Frontal cortex (tissue), 4 donors: ENCODE results near the gene DAGLB. TPM values are rescaled to one million over a fixed set of nuclear protein-coding genes. Genes with fewer than 3 reads are reported as not detected.

Experiments used
- DNase-seq, 2 donors: peaks; one replicate each; pipeline ENCODE4 v3.0.0; 2012; ENCODE audit warnings: low spot score in 2 of 2
- FAIRE-seq: peaks from 2 replicates; lab custom pipeline; 2012; peaks lifted over from hg19 to GRCh38; lab: Jason Lieb, UNC
- total RNA-seq: library from RNA; depleted of rRNA; stranded (reverse); fragments of >200 nt; gene quantifications from one replicate; pipeline ENCODE4 v1.2.3, GENCODE V29; 2014
- donor health status: control.
- donor health status: control.
- donor health status: control.

DAGLB gene
- total RNA-seq, 1 donor from 2014 or later, result 25.7 TPM

DNA sequence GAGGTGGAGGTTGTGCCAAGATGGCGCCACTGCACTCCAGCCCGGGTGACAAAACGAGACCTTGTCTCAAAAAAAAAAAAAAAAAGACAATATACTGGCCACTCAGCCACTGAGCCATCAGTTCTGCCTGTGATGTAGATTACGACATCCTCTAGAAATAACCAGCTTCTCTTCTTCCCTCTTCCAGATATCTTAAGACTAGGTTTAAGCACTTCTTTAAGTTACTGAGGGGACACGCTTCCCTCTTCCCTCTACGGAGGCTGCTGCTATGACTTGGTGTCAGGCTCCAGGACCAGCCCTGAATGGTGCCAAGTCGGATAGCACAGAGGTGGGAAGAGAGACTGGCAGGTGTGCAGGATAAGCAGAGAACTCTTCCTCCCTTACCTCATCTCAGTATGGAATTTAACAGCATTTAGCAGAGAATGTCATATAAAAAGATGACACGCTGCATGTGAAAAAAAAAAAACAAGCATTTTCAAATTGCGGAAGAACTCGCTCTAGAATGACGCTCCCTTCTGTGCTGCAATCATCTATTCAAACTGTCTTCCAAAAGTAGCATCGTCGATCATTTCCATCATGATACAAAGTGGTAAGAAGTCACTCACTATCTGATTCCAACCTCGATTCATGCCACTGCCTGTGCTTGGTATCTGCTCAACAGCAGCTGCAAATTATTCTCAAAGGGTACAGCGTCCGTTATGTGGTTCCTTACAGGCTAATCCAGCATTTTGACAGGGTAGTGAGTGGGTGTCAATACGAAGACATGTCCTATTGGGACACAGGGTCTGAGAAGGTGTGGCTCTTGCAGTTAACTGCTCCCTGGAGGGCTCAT lies 13.8 kb downstream of the DAGLB start:
- FAIRE-seq (no peak), DNase-seq (no peak)

DNA sequence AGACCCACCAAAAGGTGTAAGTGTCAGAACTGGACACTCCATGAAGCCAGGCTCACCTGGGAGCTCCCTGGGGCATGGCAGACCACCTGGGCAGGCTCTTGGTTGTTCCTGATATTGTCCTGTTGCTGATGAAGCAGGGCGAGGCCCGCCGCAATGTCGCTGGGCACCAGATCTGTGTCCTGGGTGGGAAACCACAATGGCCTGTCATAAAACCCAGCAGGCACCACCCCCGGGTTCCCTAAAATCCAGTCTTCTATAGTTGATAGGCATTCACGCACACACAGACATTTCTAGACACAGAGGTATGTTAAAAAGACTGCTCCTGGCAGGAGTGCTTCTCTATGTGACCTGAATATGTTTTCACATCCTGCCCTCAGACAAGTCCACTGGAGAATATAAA lies 15.0 kb downstream of the DAGLB start:
- FAIRE-seq (no peak), DNase-seq (no peak)

DNA sequence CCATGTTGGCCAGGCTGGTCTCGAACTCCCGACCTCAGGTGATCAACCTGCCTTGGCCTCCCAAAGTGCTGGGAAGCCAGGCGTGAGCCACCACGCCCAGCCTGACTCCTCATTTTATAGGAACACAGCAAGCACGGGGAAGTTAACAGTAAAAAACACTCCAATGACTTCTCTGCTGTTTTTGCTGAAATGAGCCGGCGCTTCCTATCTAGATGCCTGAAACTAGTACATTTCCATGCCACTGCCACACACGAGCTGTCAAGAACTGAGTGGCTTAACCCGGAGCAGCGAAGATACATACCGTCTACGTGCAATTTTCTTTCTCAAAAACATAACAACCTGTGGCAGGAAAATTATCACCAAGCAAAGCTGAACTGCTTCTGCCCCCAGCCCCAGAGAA lies 16.8 kb downstream of the DAGLB start:
- no peak for FAIRE-seq
- no peak for DNase-seq

DNA sequence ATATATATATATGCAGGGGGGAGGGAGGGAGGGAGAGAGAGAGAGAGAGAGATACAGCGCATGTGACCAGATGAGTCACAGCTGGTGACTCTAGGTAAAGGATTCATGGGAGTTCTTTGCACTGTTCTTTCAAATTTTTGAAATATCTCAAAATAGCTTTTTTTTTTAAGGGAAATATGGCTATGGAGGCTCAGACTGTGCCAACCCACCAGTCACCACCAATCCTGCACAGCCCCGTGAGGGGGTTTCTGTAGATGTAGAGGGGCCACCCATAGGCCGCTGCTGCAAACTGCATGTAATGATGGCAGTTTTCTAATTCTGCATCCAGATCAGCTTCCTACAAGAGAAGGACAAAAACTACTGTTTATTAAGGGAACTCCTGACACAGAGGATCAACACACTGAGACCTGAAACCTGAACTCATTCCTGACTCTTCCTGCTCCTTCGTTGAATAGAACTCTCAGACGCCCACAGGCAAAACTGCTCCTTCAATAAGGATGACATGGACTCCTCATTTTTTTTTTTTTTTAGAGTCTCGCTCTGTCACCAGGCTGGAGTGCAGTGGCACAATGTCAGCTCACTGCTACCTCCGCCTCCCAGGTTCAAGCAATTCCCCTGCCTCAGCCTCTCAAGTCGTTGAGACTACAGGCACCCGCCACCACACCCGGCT lies 17.3 kb downstream of the DAGLB start:
- FAIRE-seq, result no peak
- DNase-seq, result no peak

DNA sequence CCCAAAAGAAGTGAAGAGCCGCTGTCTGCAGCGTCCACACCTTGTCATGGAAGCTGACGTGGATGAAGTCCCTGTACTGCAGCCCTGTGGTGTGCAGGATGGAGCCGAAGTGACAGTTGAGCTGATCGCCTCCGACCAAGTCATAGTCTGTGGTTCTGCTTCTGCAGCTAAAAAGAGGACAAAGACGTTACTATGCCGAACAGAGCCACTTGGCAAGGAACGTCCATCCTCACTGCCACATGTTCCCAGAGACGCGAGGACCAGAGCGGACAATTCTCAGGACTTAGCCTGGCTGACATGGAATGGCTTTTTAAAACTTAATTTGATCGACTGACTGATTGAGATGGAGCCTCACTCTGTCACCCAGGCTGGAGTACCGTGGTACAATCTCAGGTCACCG lies 21.8 kb downstream of the DAGLB start:
- no peak for FAIRE-seq
- no peak for DNase-seq

DNA sequence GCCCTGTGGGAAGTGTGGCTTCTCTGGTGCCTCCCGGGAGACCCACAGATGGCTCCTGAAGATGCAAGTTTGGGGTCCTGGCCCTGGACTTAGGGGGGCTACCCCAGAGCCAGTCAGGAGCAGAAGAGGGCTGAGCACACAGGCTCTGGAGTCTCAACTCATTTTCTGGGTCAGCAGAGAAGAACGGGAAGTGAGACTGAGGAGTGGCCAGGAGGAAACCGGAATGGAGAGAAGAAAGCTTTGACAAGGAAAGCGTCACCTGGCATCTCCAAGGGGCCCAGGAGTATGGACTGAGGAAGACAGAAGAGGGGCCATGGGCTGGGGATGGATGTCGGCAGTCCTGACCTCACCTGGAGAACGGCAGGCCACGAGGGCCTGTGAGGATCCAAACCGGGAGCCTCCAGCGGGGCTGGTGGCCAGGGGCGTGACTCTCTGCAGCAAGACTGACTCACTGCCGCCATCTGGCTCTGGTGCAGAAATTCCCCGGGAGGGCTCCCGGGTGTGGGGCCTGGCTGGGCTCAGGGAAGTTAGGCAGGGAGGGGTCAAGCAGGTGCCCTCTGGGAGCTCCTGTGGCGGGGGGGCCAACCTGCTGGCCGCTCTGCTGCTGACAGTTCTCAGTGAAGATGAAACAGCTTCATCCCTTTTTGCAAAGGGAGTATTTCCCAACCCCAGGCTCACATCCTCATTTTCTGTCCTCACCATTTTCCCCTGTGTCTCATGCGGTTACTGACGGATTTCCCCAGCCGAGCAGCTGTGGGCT lies 23.6 kb downstream of the DAGLB start:
- FAIRE-seq (no peak), DNase-seq (no peak)

DNA sequence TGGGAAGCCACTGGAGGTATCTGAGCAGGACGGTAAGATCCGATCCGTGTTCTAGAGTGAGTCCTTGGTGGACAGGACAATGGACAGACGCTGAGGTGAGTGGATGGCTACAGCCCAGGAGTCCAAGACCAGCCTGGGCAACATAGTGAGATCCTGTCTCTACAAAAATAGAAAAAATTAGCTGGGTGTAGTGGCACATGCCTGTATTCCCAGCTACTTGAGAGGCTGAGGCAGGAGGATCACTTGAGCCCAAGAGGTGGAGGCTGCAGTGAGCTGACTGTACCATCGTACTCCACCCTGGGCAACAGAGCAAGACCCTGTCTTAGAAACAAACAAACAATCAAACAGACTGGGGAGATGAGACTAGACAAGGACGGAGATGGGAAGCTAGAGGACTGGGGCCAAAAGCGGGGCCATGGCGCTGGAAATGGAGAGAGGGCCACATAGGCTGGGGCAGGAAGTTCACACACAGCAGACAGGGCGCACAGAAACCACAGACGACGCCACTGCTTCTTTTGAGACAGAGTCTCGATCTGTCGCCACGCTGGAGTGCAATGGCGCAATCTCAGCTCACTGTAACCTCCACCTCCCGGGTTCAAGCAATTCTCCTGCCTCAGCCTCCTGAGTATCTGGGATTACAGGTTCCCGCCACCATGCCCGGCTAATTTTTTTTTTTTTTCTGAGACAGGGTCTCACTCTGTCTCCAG lies 24.7 kb downstream of the DAGLB start:
- no peak for FAIRE-seq
- DNase-seq, result no peak

DNA sequence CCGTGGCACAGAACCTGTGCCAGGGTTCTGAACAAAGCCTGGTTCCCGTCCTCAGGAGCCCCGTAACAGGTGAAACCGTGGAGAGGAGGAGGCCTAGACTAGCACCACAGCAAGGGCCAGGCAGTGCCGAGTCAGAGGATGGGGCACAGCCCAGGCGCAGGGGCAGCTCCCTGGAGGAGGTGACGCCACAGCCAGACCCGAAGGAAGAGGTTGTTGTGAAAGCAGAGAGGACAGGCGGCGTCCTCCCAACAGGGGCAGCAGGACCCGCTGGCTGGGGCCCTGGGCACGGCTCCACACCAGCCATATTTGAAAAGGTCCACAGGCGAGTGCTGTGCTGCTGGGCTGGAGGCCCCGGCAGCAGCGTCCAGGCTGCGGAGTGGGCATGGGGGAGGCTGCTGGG lies 25.7 kb downstream of the DAGLB start:
- no peak for FAIRE-seq

DNA sequence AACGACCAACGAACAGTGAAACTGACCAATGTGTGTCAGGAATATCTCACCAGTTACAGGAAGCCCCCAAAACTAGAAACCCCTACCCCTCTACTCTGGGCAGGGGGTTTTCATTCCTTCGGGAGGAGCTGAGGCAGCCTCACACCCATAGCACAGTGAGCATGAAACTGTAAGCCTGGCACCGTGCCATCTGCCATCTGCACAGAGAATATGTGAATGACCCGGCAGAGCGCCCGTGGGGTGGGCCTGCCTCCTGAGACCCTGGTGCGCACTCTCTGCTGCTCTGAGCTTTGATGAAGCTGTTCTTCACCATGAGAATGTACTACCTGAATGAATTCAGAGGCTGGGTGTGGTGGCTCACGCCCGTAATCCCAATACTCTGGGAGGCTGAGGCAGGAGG lies 27.1 kb downstream of the DAGLB start:
- FAIRE-seq, result no peak
- DNase-seq, result no peak

More for the DNA sequence above, 25.7 kb downstream of the DAGLB start:
- no peak for DNase-seq

DNA sequence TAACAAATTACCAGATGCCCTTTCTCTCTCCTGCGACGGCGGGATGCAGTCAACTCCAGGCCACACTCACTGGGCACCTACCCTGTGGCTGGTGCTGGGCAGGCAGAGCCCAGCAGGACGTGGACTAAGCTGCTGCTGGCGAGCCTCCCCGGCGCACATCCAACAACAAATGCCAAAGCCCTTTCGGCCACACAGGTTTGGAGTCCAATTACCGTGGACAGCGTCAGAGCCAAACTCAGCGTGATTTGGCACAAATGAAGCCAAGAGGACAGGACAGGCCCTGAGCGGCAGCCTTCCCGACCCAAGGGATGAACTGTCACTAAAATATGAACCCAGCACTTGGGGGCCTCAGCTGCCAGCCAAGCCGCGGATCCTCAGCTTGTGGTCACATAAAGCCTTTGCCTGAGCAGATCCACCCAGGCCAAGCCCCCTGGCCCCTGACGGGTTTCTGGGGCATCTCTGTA lies 28.4 kb downstream of the DAGLB start:
- DNase-seq (peak; percentile 41 to 54), FAIRE-seq (no peak)

DNA sequence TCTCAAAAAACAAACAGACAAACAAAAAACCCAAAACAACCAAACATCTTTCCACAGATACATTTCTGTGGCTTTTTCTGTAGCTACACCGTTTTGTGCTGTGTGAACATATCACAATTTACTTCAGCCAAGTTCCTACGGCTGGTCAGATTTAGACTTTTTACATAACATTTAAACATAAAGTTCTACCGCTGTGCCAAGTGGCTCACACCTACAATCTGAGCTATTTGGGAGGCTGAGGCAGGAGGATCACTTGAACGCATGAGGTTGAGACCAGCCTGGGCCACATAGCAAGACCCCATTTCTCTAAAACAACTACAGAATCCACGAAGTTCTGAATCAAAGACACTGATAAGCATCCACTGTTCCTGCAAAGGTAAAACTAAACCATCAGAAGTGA lies 30.3 kb downstream of the DAGLB start:
- DNase-seq (no peak), FAIRE-seq (no peak)

DNA sequence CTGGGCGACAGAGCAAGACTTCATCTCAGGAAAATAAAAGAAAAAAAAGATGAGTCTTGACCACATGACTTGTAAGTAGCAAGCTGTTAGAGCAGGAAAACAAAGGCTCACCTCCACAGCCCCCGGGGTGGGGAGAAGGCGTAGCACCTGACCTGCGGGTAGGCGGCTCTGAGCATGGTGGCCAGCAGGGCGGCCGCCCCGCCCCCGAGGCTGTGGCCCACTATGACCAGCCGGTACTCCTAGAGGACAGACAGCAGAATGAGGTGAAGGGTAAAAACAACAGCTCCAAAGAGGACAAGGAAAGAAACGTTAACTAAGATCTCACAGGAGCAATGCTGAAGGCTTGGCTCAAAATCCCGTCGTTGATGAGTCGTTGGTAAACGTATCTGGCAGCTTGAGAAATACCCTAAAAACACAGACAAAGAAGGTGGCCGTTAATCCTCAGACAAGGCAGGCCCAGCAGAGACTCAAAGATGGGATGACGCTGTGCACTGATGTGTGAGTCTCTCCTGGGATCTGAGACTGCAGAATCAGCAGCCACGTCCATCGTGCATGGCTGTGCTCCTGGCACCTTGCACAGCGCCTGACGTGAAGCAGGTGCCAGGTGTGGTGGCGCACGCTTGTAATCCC lies 31.1 kb downstream of the DAGLB start:
- DNase-seq, result no peak
- FAIRE-seq, result no peak

DNA sequence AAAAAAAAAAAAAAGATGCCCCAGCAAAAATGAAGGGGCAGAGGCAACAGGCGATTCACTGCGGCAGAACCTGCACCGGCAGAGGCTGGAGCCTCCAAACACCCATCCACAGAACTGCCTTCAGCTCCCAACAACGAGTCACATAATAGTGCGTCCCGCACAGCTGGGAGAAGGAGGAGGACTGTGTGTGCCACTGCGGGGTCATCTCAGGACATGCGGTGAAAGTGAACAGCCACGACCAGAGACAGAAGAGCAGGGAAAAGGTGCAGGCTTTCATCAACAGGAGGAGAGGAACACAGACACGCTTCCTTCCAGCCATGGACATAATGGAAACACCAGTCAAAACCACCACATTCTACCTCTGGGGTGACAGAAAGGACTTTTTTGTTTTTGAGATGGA lies 34.1 kb downstream of the DAGLB start:
- no peak for FAIRE-seq
- DNase-seq, result no peak

DNA sequence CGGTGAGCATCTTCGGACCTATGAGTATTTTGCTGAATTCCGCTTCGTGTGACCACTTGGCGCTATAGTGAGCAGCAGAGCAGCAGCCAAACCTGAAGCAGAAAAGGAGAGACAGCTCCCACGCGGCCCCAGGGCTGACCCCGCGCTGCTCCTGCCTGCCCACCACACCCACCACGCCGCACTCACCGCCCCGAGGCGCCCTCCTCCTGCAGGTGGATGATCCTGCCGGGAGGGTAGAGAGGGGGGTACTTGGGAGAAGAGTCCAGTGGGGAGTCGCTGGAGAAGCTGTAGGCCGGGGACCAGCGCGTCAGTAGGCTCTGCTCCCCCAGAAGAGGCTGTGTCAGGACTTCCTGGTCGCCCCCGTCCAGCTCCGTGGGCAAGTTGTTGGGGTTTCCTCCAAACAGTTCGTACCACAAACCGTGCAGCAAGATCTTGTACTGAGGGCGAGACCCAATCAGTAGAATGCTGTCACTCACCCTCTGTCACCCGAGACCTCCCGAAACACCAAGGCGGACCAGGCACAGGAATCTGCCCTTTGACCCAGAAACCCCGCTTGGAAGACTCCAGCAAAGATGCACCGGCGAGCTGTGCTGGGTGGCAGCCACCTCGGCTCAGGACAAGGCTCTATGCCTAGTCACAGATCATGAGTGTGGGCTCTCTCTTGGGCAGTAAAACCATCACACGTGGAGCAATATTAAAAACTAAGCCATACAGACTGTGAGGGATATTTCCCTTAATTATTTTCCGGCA lies 37.6 kb downstream of the DAGLB start:
- no peak for DNase-seq
- FAIRE-seq, result no peak

DNA sequence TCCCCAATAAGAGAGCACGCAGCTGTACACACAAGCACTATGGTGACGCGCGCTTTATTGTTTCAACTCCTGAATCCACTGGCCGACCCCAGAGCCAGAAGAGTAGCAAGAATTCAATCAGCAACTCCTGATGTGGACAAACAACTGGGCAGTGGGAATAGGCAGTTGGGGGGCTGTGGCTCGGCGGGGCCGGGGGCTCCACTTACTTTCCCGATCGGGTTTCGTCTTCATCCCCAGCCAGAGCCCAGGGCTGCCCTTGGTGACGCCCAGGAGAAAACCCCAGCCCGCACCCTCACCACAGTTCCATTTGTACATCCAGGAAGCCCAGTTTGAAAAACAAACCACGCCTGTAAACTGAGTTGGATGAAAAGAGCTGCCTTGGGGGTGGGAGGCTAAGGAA lies 38.7 kb downstream of the DAGLB start:
- FAIRE-seq (no peak), DNase-seq (no peak)

DNA sequence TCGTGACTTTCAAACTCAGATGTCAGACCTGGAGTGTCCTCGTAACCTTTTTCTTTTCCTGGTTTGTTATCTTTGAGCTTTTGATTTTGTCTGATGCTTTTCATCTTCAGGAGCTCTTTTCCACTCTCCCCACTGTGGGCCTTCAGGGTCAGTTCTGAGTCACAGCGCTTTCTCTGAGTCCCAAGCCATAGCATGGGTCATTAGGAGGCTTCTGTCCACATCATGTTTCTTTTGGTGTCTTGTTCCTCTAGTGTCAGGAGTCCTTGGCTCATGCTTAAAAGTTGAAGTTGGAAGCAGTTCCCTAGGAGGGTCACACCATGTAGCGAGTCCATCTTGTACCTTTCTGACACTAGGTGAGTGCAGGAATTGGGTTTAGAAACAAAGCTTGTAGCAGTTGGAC lies 40.3 kb downstream of the DAGLB start:
- FAIRE-seq (no peak), DNase-seq (no peak)

DNA sequence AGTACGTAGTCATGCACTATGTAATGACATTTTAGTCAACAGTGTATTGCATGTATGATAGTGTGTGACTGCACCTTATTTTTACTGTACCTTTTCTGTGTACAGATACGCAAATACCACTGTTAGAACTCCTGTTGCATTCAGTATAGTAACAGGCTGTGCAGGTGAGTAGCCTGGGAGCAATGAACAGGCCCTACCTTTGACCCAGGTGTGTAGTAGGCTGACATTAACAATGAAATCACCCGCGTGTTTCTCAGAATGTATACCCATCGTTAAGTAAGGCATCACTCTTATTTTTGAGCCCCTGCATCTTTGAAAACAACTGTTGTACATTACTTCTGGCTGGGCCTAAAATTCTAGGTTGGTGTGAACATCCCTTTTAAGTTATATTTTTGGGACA lies 41.6 kb downstream of the DAGLB start:
- no peak for DNase-seq

DNA sequence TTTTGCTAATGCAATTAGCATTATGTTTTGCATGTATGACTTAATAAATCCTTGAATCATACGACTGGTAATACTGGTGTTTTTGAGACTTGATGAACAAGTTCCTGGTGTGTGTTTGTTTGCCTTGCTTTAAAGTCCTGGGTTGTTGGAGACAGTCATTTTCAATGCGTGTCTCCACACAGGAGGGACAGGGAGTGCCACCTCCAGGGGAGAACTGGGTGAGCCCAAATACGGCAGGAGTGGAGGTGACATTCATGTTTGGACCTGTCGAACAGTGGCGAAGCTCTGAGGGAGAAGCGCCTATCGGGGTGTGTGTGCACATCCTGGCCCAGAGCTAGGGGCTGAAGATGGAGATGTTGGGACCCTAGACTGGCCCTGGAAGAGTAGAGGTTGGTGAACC lies 43.8 kb downstream of the DAGLB start:
- DNase-seq (no peak), FAIRE-seq (no peak)

More for the DNA sequence above, 41.6 kb downstream of the DAGLB start:
- no peak for FAIRE-seq

DNA sequence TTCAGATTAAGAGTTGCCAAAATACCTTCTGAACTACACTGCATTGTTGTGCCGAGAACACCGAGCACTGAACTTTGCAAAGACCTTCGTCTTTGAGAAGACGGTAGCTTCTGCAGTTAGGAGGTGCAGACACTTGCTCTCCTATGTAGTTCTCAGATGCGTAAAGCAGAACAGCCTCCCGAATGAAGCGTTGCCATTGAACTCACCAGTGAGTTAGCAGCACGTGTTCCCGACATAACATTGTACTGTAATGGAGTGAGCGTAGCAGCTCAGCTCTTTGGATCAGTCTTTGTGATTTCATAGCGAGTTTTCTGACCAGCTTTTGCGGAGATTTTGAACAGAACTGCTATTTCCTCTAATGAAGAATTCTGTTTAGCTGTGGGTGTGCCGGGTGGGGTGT lies 45.0 kb downstream of the DAGLB start:
- no peak for FAIRE-seq
- no peak for DNase-seq
